Heart left ventricle (tissue), 13 donors: ENCODE data around the gene PKN2.

Experiments used
- CTCF ChIP-seq, 12 donors: fragments of 200-600 bp; sonication (generic) in 4 of 12; IDR thresholded peaks; one replicate each; pipeline versions ENCODE4 v1.5.0 to v1.8.0; 2018 to 2022; ENCODE audit warnings: antibody characterized with exemption in 12 of 12, mild to moderate bottlenecking in 5 of 12
- POLR2A ChIP-seq, 2 donors: fragments of 450-650 bp; IDR thresholded peaks; one replicate each; pipeline ENCODE4 v1.6.1; 2017; ENCODE audit warnings: antibody characterized with exemption in 2 of 2, mild to moderate bottlenecking in 2 of 2, moderate library complexity in 2 of 2
- donor health status: ischemic (EF 13 %, LVEDD 7.1; RV severe dilation, severe dysfunction).
- donor health status: DM: no; HTN: yes; CAD: no.
- donor health status: DM: no; HTN: no; CAD: no.
- donor health status: ischemic (EF 25% LVEDD 6.9; RV normal size, moderate dysfunction).
- donor health status: ischemic (EF 25% LVEDD 5.7; RV mildly dilated, moderate dysfunction).
- donor health status: ischemic (EF 35%, LVEDD 5.7; RV mildly dilated, moderate dysfunction).
- donor health status: nonischemic (EF 11% LVEDD 7.7; RV severe dilation, severe dysfunction).
- donor health status: DM: yes; HTN: yes; CAD: no.
- donor health status: PGD.
- donor health status: ischemic (EF 29% LVEDD 5.4; RV normal size, mild dysfunction).
- donor health status: nonischemic (EF 23%, LVEDD 6.1; RV moderate dilation, normal function).

GRCh38 chr1:88768816-88769215, 84.7 kb downstream of the PKN2 start:
- no peak for TF ChIP-seq CTCF (IDR thresholded peaks at IDR 0.05)
- no peak for TF ChIP-seq POLR2A (IDR thresholded peaks at IDR 0.05)
